GM12891 (cell line): ENCODE data around the gene MOCOS.

ENCODE experiments used
- PAX5 ChIP-seq: IDR thresholded peaks from 2 replicates; pipeline ENCODE4 v1.6.1; 2011; ENCODE audit warnings: low read length, moderate library complexity, mild to moderate bottlenecking; ENCODE audit not compliant: insufficient read depth, severe bottlenecking
- POLR2A ChIP-seq: IDR thresholded peaks from 2 replicates; pipeline ENCODE4 v1.6.1; 2011; ENCODE audit warnings: low read depth, low read length, control low read depth
- POLR2AphosphoS5 ChIP-seq: IDR thresholded peaks from 2 replicates; pipeline ENCODE4 v1.6.1; 2011; ENCODE audit warnings: low read depth, low read length, control low read depth
- POU2F2 ChIP-seq: IDR thresholded peaks from 2 replicates; pipeline ENCODE4 v1.6.1; 2011; ENCODE audit warnings: low read depth, mild to moderate bottlenecking, control low read depth, low read length, moderate library complexity
- SPI1 ChIP-seq: IDR thresholded peaks from 2 replicates; pipeline ENCODE4 v1.6.1; 2011; ENCODE audit warnings: low read depth, low read length, control low read depth
- TAF1 ChIP-seq: IDR thresholded peaks from 2 replicates; pipeline ENCODE4 v1.6.1; 2011; ENCODE audit warnings: low read depth, low read length, control low read depth

DNA sequence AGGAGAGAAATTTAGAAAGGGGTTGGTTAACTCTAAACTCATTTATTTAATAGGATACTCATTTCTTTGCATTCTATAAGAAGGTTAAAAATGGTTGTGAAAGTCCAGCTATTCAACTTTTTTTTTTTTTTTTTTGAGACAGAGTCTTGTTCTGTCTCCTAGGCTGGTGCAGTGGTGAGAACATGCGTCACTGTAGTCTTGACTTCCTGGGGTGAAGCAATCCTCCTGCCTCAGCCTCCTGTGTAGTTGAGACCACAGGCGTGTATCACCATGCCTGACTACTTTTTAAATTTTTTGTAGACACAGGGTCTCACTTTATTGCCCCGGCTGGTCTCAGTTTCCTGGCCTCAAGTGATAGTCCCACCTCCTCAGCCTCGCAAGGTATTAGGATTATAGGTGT lies 45.7 kb upstream of the MOCOS start:
- no peak for TF ChIP-seq POLR2A
- TF ChIP-seq POLR2AphosphoS5 = no peak
- no peak for TF ChIP-seq TAF1
- no peak for TF ChIP-seq POU2F2
- no peak for TF ChIP-seq SPI1
- TF ChIP-seq PAX5 = no peak
